Esophagus muscularis mucosa (tissue), 4 donors: ENCODE data around the gene SPATA12. TPM values are rescaled to one million over a fixed set of nuclear protein-coding genes. Genes with fewer than 3 reads are reported as not detected.

Experiments
- DNase-seq: peaks from one replicate; pipeline ENCODE4 v3.0.0-alpha.2; 2017; ENCODE audit errors: extremely low spot score
- H3K27ac ChIP-seq, 4 donors: fragments of 200-600 bp; sonication (generic); replicated peaks in 1 of 4; 1 replicate in 3 of 4; 2 replicates in 1 of 4; pipeline ENCODE4 v1.5.1; 2016 to 2019; ENCODE audit warnings: mild to moderate bottlenecking in 1 of 4
- H3K27me3 ChIP-seq, 4 donors: fragments of 200-600 bp; sonication (generic); one replicate each; pipeline versions ENCODE4 v1.5.1 to v1.6.0; 2016 to 2019
- H3K36me3 ChIP-seq, 4 donors: fragments of 200-600 bp; sonication (generic); one replicate each; pipeline ENCODE4 v1.5.1; 2016 to 2019
- H3K4me1 ChIP-seq, 4 donors: fragments of 200-600 bp; sonication (generic); one replicate each; pipeline ENCODE4 v1.5.1; 2016 to 2019
- H3K4me3 ChIP-seq, 4 donors: fragments of 200-600 bp; sonication (generic); 1 replicate in 2 of 4; 2 replicates in 2 of 4; pipeline ENCODE4 v1.5.1; 2016 to 2019; ENCODE audit warnings: mild to moderate bottlenecking in 4 of 4, moderate library complexity in 1 of 4
- H3K9me3 ChIP-seq, 4 donors: fragments of 200-600 bp; sonication (generic); 1 replicate in 3 of 4; 2 replicates in 1 of 4; pipeline ENCODE4 v1.5.1; 2016 to 2019
- EP300 ChIP-seq: sonication (generic); formaldehyde crosslinking; IDR thresholded peaks from one replicate; pipeline ENCODE4 v1.6.1; 2017; ENCODE audit warnings: antibody characterized with exemption
- POLR2A ChIP-seq: fragments of 450-650 bp; IDR thresholded peaks from one replicate; pipeline ENCODE4 v1.6.1; 2017; ENCODE audit warnings: antibody characterized with exemption, moderate library complexity, mild to moderate bottlenecking, low read depth
- POLR2AphosphoS5 ChIP-seq, 2 donors: sonication (generic); formaldehyde crosslinking; IDR thresholded peaks; one replicate each; pipeline ENCODE4 v1.6.1; 2017; ENCODE audit warnings: antibody characterized with exemption in 2 of 2
- WGBS: methylation state at CpG from one replicate; pipeline ENCODE4 v1.1.5; 2018; 5-methylcytosine and 5-hydroxymethylcytosine counted together
- intact Hi-C: fragments of 100-400 bp; cut with DNase I; formaldehyde crosslinking; loops from one replicate; pipeline ENCODE4 v1.15.1; 2023
- total RNA-seq, 4 donors: library from RNA; depleted of rRNA; stranded (reverse); fragments of >200 nt; gene quantifications; one replicate each; pipeline versions ENCODE4 v1.1.0 to v1.2.1, GENCODE V29; 2016
- TF ChIP-seq, protein P1 (sequence below), 3 experiments: fragments of 200-600 bp in 2 of 3; fragments of 450-650 bp in 1 of 3; sonication (generic) in 2 of 3; IDR thresholded peaks; one replicate each; pipeline ENCODE4 v1.5.1; 2017 to 2019; ENCODE audit warnings: antibody characterized with exemption in 3 of 3, mild to moderate bottlenecking in 2 of 3, moderate library complexity in 1 of 3

The SPATA12 gene
- total RNA-seq, 4 donors from 2014 or later = 0.13 TPM; not detected in 3

DNA sequence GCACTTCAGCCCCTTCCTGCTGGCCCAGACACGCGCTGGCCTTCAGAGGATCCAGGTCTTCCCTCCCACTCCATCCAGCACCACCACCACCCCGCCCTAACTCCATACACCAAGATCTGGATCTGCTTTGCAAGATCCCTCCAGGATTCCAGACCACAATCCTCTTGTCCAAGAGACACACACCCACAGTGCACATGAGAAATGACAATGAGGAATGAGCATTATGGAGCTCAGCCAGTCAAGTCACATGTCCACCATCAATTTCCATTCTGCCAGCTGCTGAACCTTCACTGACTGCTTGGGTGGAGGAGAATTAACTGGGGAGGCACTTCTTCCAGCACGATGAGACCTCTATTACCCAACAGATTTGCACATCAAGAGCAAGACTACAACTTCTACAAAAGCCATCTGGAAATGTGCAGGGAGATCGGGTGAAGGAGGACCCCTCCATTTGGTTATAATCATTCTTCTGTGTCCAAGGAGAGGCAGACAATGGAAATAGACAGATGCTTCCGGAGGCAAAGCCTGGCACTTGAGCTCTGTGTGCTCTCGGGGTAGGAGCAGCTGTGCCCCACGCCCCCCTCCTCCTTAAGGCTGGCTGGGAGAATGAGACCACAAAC lies 12.3 kb upstream of the SPATA12 start:
- Histone ChIP-seq H3K4me3 (no peak overlapping the region), H3K27ac (peak overlapping the region in 2 of 4 donors; percentile 5 to 66), H3K27me3 (no peaks in the 10 kb centered on the region), H3K9me3 (no peaks in the 10 kb centered on the region), H3K36me3 (no peaks in the 10 kb centered on the region), H3K4me1 (peaks cover 9 to 40% (median 39%) of the 10 kb centered on the region in 4 donors)
- WGBS = 53% methylated on average over 8 of the region's 8 CpGs
- DNase-seq = no peak
- TF ChIP-seq POLR2A (no peak), POLR2AphosphoS5 (IDR thresholded peaks at IDR 0.05) (peak; percentile 52 to 62)
- intact Hi-C loops = no loop called here

DNA sequence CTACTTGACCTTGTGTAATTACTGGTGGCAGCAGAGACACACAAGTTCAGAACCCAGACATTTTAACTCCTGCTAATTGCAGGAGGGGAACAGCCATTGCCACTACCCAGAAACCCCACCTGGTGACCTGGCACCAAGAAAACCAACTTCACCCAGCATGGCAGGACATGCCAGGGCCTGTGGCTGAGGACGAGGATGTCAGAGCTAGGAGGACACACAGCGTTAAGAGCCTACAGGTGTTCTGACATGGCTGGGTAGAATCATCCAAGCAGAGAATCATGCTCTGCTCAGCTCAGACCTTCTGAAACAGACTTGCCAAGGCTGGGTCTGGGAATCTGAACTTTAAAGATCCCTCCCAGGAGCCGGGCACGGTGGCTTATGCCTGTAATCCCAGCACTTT lies 11.7 kb upstream of the SPATA12 start:
- intact Hi-C loops = no loop called here
- no peaks in the 10 kb centered on the region for H3K27me3 ChIP-seq
- no peaks in the 10 kb centered on the region for H3K36me3 ChIP-seq
- WGBS = 92% methylated on average over 2 of the region's 4 CpGs
- DNase-seq = no peak
- peak overlapping the region in 2 of 4 donors; percentile 5 to 66 for H3K27ac ChIP-seq
- no peak overlapping the region for H3K4me3 ChIP-seq
- H3K4me1 ChIP-seq = peaks cover 9 to 40% (median 39%) of the 10 kb centered on the region in 4 donors
- TF ChIP-seq POLR2AphosphoS5 (IDR thresholded peaks at IDR 0.05) = no peak
- no peak for TF ChIP-seq POLR2A
- TF ChIP-seq EP300 = no peak
- TF ChIP-seq, protein P1, sequence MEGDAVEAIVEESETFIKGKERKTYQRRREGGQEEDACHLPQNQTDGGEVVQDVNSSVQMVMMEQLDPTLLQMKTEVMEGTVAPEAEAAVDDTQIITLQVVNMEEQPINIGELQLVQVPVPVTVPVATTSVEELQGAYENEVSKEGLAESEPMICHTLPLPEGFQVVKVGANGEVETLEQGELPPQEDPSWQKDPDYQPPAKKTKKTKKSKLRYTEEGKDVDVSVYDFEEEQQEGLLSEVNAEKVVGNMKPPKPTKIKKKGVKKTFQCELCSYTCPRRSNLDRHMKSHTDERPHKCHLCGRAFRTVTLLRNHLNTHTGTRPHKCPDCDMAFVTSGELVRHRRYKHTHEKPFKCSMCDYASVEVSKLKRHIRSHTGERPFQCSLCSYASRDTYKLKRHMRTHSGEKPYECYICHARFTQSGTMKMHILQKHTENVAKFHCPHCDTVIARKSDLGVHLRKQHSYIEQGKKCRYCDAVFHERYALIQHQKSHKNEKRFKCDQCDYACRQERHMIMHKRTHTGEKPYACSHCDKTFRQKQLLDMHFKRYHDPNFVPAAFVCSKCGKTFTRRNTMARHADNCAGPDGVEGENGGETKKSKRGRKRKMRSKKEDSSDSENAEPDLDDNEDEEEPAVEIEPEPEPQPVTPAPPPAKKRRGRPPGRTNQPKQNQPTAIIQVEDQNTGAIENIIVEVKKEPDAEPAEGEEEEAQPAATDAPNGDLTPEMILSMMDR (IDR thresholded peaks at IDR 0.05) = no peak
- no peaks in the 10 kb centered on the region for H3K9me3 ChIP-seq

DNA sequence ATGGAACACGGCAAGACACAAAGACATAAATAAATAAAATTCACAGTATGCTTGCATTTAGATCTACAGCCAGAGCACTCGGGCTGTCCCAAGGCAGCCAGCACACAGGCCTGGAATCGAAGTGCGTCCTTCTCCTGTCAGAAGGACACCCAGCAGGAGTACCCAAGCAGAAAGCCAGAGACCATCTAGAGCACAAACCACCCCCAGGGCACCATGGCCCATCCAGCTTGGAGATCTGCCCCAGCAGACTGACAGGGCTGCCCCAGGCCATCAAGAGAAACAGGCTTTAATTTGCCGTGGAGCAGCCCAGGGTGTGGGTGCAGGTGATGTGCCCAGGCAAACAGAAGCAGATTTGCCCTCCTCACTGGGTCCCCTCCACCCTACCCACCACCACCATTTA lies 7.8 kb upstream of the SPATA12 start:
- TF ChIP-seq POLR2A = no peak
- TF ChIP-seq, protein P1 (IDR thresholded peaks at IDR 0.05) = no peak
- no peak for TF ChIP-seq EP300
- TF ChIP-seq POLR2AphosphoS5 (IDR thresholded peaks at IDR 0.05) = no peak
- WGBS = 98% methylated on average over 4 of the region's 5 CpGs
- intact Hi-C loops = no loop called here
- Histone ChIP-seq H3K36me3 (no peaks in the 10 kb centered on the region), H3K27me3 (no peaks in the 10 kb centered on the region), H3K9me3 (no peaks in the 10 kb centered on the region), H3K27ac (no peak overlapping the region), H3K4me3 (no peak overlapping the region), H3K4me1 (peaks cover 9 to 17% (median 15%) of the 10 kb centered on the region in 4 donors)
- DNase-seq = no peak

DNA sequence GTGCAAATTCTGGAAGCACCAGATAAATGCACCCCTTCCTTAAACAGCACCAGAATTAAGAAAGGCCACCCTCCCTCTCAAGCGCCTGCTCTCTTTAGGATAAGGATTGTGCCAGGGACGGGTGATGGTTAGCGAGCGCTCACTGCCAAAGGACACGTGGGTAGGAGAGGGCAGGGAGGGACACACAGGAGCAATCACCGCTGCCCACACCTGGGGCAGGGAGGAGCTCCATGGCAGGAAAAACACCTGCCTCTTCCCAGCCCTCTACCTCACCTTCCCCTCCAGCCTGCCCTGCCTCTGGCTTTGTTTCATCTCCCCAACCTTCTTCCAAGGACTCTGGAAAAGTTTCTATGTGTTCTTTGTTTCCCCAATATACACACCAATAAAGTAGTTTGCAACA lies 7.3 kb upstream of the SPATA12 start:
- Histone ChIP-seq H3K36me3 (no peaks in the 10 kb centered on the region), H3K4me3 (no peak overlapping the region), H3K27ac (no peak overlapping the region), H3K4me1 (peaks cover 6 to 12% (median 10%) of the 10 kb centered on the region in 4 donors), H3K9me3 (no peaks in the 10 kb centered on the region), H3K27me3 (no peaks in the 10 kb centered on the region)
- no peak for DNase-seq
- no peak for TF ChIP-seq POLR2AphosphoS5 (IDR thresholded peaks at IDR 0.05)
- TF ChIP-seq, protein P1 (IDR thresholded peaks at IDR 0.05) = no peak
- no peak for TF ChIP-seq POLR2A
- no peak for TF ChIP-seq EP300
- WGBS = 95% methylated on average over 6 of the region's 6 CpGs
- intact Hi-C loops = no loop called here

DNA sequence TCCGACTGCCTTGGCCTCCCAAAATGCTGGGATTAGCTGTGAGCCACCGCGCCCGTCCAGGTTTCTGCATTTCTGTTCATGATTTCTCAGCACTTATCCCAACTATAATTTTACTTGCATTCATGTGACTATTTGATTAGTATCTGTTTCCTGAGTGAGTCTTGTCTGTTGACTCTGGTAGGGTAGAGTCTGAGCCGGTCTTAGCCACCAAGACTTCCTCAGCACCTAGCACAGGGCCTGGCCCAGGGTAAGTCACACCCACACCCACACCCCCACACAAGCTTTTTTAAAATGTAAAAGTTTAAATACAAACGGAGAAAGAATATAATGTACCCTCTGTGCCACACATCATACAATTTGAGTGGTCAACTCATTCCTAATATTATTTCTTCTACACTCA lies 3.1 kb upstream of the SPATA12 start:
- intact Hi-C loops = no loop called here
- Histone ChIP-seq H3K27me3 (no peaks in the 10 kb centered on the region), H3K27ac (no peak overlapping the region), H3K9me3 (no peaks in the 10 kb centered on the region), H3K4me3 (no peak overlapping the region), H3K4me1 (peaks cover 16 to 29% (median 26%) of the 10 kb centered on the region in 4 donors), H3K36me3 (no peaks in the 10 kb centered on the region)
- no peak for DNase-seq
- no peak for TF ChIP-seq POLR2AphosphoS5 (IDR thresholded peaks at IDR 0.05)
- TF ChIP-seq, protein P1 (IDR thresholded peaks at IDR 0.05) = no peak
- no peak for TF ChIP-seq POLR2A
- no peak for TF ChIP-seq EP300
- 74% methylated on average over 6 of the region's 6 CpGs for WGBS
